Naive B cell (primary cell): ENCODE measurements around the gene NISCH. TPM values are rescaled to one million over a fixed set of nuclear protein-coding genes. Genes with fewer than 3 reads are reported as not detected.
A peak's percentile ranks its signal among the peaks of the same experiment; 100 is the strongest.

Source experiments
- ATAC-seq, 2 donors: fragments of 150-1000 bp; cut with Tn5 transposase; 2 replicates each; pipeline ENCODE4 v1.10.0; 2021; ENCODE audit warnings: low read depth in 2 of 2, mild to moderate bottlenecking in 2 of 2, moderate library complexity in 2 of 2
- DNase-seq: peaks from one replicate; pipeline ENCODE4 v3.0.0; 2022
- H3K27ac Mint-ChIP-seq, 6 donors: one replicate each; pipeline ENCODE4 v1.8.0; 2020 to 2022; ENCODE audit warnings: mild to moderate bottlenecking in 6 of 6, mixed read lengths in 6 of 6, moderate library complexity in 5 of 6, inconsistent platforms in 2 of 6
- H3K27me3 Mint-ChIP-seq, 3 donors: one replicate each; pipeline ENCODE4 v1.8.0; 2021 to 2022; ENCODE audit warnings: mixed read lengths in 3 of 3, mild to moderate bottlenecking in 1 of 3
- H3K36me3 Mint-ChIP-seq, 2 donors: one replicate each; pipeline ENCODE4 v1.8.0; 2020 to 2022; ENCODE audit warnings: mixed read lengths in 2 of 2, inconsistent platforms in 1 of 2, mild to moderate bottlenecking in 1 of 2
- H3K4me1 Mint-ChIP-seq, 3 donors: one replicate each; pipeline ENCODE4 v1.8.0; 2020 to 2022; ENCODE audit warnings: mixed read lengths in 3 of 3, inconsistent platforms in 1 of 3, mild to moderate bottlenecking in 1 of 3, moderate library complexity in 1 of 3
- H3K4me3 Mint-ChIP-seq, 8 donors: one replicate each; pipeline ENCODE4 v1.8.0; 2020 to 2022; ENCODE audit warnings: mild to moderate bottlenecking in 8 of 8, mixed read lengths in 8 of 8, moderate library complexity in 8 of 8, inconsistent platforms in 2 of 8
- H3K9me3 Mint-ChIP-seq, 7 donors: one replicate each; pipeline ENCODE4 v1.8.0; 2020 to 2022; ENCODE audit warnings: mixed read lengths in 7 of 7, mild to moderate bottlenecking in 5 of 7, inconsistent platforms in 2 of 7, moderate library complexity in 1 of 7
- polyA plus RNA-seq, 6 donors: library from polyadenylated mRNA; unstranded; fragments of 300-500 nt; fragmentation: Illumina TruSeq; gene quantifications; one replicate each; pipeline ENCODE4 v1.2.3, GENCODE V29; 2021; ENCODE audit warnings: low read depth in 6 of 6

NISCH gene
- polyA plus RNA-seq, 6 donors from 2014 or later, result 14.4 to 27.0 (median 15.7) TPM

GRCh38 chr3:52532838-52533622, 77.6 kb downstream of the NISCH start:
- ATAC-seq (no peak), DNase-seq (peak; percentile 22)
- peak overlapping the region; percentile 69 to 88 (median 78) for H3K4me3 Mint-ChIP-seq
- H3K36me3 Mint-ChIP-seq, result no peaks in the 10 kb centered on the region
- peak overlapping the region in 5 of 6 donors; percentile 41 to 88 (median 49) for H3K27ac Mint-ChIP-seq
- H3K9me3 Mint-ChIP-seq, result no peaks in the 10 kb centered on the region
- peaks cover 0 to 6% (median 0%) of the 10 kb centered on the region in 3 donors for H3K27me3 Mint-ChIP-seq
- H3K4me1 Mint-ChIP-seq, result peaks cover 21 to 37% (median 36%) of the 10 kb centered on the region in 3 donors

DNA sequence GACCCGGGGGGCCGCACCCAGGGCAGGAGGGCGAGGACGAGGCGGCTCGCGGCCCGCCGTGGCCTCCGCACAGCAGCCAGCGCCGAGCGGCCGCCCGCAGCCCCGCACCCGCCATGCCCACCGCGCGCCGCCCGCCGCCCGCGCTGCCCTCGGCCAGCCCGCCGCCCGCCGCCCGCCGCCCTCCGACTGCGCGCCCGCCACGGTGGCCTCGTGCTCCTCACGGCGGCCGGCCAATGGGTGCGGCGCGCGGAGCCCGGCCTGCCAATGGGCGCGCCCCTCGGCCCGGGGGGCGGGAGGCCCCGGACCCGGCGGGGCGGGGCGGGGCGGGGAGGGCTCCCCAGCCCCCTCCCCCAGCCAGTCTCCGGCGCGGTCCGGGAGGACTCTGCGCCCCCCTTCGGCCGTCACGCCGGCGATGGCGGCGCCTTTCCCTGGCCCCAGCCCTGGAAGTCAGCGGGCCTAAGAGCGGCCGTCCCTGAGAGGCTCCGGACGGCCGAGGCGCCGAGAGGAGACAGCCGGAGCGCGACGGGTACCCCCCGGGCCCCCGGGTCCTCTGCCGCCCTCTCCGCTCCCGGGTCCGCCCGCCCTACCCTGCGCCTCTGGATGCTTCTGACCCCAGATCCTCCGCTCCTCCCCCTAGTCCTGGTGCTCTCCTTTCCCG, 78.3 kb downstream of the NISCH start, which contains the start of gene NT5DC2:
Gene NT5DC2, minus strand, starts transcription at position 235 of the 658 bp plus-strand sequence. Its CDS starts 120 bp downstream, at position 115.
- H3K36me3 Mint-ChIP-seq, result peaks cover 0 to under 1% of the 10 kb centered on the region in 2 donors
- H3K9me3 Mint-ChIP-seq, result no peaks in the 10 kb centered on the region
- peaks cover 0 to 6% (median 0%) of the 10 kb centered on the region in 3 donors for H3K27me3 Mint-ChIP-seq
- peaks cover 25 to 44% (median 43%) of the 10 kb centered on the region in 3 donors for H3K4me1 Mint-ChIP-seq
- H3K4me3 Mint-ChIP-seq, result peak within 1 kb of the TSS; percentile 75 to 92 (median 86)
- ATAC-seq (peak; percentile 29 to 32), DNase-seq (peak; percentile 69)
- H3K27ac Mint-ChIP-seq, result peak within 1 kb of the TSS in 5 of 6 donors; percentile 49 to 88 (median 85)

DNA sequence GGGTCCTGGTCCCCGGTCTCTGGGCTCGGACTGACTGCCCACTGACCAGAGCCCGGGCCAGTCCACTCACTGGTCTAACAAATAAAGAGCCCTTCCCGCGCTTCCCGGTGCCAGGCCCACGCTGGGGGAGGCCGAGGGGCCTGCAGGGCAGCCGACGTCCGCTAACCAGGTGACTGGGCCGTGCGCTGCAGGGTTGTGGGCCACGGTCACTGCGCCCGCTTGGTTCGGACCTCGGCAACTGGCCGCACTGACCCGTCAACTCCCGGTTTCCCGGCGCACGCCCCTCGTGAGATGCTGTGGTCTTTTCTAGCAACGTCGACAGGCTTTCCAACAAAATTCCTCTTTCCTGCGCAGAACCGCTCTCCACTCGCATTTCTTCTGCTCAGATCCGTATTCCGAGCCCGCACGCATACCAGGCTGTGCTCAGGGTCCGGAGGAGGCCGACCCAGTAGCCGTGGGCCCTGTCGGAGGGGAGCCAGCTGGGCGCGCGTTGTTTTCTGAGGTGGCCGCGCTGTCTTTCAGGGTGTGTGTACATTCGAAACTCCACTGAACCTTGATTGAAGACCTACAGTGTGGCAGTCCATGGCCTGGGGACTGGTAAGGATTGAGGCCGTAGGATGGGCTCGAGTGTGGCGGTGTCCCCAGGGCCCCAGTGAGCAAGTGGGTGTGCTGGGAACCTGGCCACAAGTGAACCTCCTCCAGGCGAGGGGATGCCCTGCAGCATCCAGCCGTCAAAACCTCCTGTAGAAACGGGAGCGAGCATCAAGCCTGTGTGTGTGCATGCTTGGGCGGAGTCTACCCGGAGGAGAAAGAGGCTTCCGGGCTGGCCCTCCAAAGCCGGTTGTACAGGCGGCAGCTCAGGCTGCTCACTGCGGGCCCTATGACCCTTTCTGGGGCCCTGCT, 79.1 kb downstream of the NISCH start:
- no peaks in the 10 kb centered on the region for H3K9me3 Mint-ChIP-seq
- peaks cover 33 to 51% (median 50%) of the 10 kb centered on the region in 3 donors for H3K4me1 Mint-ChIP-seq
- DNase-seq, result no peak
- H3K4me3 Mint-ChIP-seq, result peak overlapping the region; percentile 68 to 92 (median 83)
- no peak for ATAC-seq
- peak overlapping the region in 5 of 6 donors; percentile 16 to 88 (median 47) for H3K27ac Mint-ChIP-seq
- H3K27me3 Mint-ChIP-seq, result peaks cover 0 to 6% (median 0%) of the 10 kb centered on the region in 3 donors
- H3K36me3 Mint-ChIP-seq, result peaks cover 0 to 7% of the 10 kb centered on the region in 2 donors

DNA sequence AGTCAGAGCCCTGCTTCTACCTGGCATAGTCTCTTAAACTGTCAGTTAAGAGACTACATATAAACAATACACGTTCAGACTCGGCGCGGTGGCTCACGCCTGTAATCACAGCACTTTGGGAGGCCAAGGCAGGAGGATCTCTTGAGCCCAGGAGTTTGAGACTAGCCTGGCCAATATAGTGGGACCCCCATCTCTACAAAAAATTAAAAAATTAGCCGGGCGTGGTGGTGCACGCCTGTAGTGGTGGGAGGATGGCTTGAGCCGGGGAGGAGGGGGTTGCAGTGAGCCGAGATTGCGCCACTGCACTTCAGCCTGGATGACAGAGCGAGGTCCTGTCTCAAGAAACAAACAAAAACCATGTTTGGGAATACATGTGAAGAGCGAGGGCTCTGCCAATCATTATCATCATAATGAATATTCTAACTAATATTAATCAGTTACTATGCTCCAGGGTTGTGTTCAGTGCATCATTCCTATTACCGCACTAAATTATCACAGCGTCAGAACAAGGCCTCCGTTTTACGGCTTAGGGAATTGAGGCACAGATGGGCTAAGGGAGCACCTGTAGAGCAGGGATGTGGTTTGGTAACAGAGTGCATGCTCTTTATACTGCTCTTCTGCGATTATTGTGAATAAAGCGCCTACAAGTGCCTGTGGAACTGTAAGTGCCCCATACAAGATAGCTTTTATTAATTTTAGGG, 80.2 kb downstream of the NISCH start:
- no peak for DNase-seq
- Mint-ChIP-seq H3K9me3 (no peaks in the 10 kb centered on the region), H3K4me3 (peak overlapping the region in 7 of 8 donors; percentile 92 to 100 (median 97)), H3K27ac (peak overlapping the region in 5 of 6 donors; percentile 77 to 100 (median 99)), H3K27me3 (peaks cover 0 to 6% (median 0%) of the 10 kb centered on the region in 3 donors), H3K4me1 (peaks cover 33 to 51% (median 50%) of the 10 kb centered on the region in 3 donors), H3K36me3 (peaks cover 0 to 7% of the 10 kb centered on the region in 2 donors)
- ATAC-seq, result no peak

DNA sequence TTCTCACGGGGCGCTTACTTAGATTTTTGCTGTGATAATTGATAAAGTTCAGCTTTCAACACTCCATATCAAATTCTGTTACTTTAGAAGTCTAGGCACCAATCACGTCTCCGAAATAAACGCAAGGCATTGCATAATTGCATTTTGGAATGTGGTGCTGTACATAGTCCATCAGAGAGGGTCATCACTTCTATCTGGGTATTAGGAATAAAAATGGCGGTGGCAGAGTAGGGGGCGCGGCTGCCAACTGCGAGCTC, 80.6 kb downstream of the NISCH start:
- peaks cover 33 to 51% (median 50%) of the 10 kb centered on the region in 3 donors for H3K4me1 Mint-ChIP-seq
- no peaks in the 10 kb centered on the region for H3K9me3 Mint-ChIP-seq
- no peak for DNase-seq
- H3K27ac Mint-ChIP-seq, result peak overlapping the region; percentile 97 to 100 (median 100)
- peak overlapping the region; percentile 92 to 100 (median 97) for H3K4me3 Mint-ChIP-seq
- no peak for ATAC-seq
- peaks cover 0 to 6% (median 0%) of the 10 kb centered on the region in 3 donors for H3K27me3 Mint-ChIP-seq
- peaks cover 0 to 7% of the 10 kb centered on the region in 2 donors for H3K36me3 Mint-ChIP-seq

DNA sequence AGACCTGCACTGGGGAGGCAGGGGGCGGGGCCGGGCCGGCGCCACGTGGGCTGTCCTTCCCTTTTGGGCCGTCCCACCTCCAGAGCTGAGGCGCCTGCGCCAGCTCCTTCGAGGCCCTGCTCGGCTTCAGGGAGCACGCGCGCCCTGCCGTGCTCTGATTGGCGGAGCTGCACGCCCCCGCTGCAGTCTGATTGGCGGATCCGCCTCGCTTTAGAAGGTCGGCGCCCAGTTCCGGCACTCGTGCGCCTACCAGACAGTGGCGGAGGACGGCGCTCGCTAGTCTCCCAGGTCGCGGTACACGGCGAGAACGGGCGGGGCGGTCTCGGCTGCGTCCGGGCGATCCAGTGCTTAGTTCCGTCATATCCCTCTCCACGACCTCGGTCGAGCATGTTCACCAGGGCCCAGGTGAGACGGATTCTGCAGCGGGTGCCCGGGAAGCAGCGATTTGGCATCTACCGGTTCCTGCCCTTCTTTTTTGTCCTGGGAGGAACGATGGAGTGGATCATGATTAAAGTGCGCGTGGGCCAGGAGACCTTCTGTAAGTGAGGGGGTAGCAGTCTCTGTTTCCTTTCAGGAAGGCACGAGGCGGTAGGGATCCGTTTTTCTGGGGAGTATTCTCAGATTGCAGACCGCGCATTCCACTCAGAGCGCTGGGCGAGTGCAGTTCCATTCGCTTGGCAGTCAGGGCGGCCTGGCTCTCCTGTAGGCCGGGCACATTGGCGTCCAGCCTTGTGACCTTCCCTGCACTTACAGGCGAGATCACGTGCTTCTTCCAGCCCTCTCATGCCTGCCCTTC, 81.2 kb downstream of the NISCH start, which contains the start of gene UQCC5:
Gene UQCC5, plus strand, starts transcription at position 237 of the 796 bp plus-strand sequence. Its CDS starts 151 bp downstream, at position 388.
- peak within 1 kb of the TSS; percentile 97 to 100 (median 100) for H3K27ac Mint-ChIP-seq
- peak; percentile 88 to 89 for ATAC-seq
- H3K9me3 Mint-ChIP-seq, result no peaks in the 10 kb centered on the region
- H3K36me3 Mint-ChIP-seq, result peaks cover 0 to 7% of the 10 kb centered on the region in 2 donors
- H3K4me3 Mint-ChIP-seq, result peak within 1 kb of the TSS; percentile 92 to 100 (median 97)
- peaks cover 0 to 6% (median 0%) of the 10 kb centered on the region in 3 donors for H3K27me3 Mint-ChIP-seq
- H3K4me1 Mint-ChIP-seq, result peaks cover 33 to 51% (median 50%) of the 10 kb centered on the region in 3 donors
- DNase-seq, result peak; percentile 98

GRCh38 chr3:52537165-52537620, 81.8 kb downstream of the NISCH start:
- Mint-ChIP-seq H3K36me3 (peaks cover 0 to 7% of the 10 kb centered on the region in 2 donors), H3K9me3 (no peaks in the 10 kb centered on the region), H3K27me3 (peaks cover 0 to 6% (median 0%) of the 10 kb centered on the region in 3 donors), H3K27ac (peak overlapping the region; percentile 97 to 100 (median 100)), H3K4me3 (peak overlapping the region; percentile 92 to 100 (median 97)), H3K4me1 (peaks cover 33 to 50% (median 50%) of the 10 kb centered on the region in 3 donors)
- DNase-seq (no peak), ATAC-seq (no peak)

DNA sequence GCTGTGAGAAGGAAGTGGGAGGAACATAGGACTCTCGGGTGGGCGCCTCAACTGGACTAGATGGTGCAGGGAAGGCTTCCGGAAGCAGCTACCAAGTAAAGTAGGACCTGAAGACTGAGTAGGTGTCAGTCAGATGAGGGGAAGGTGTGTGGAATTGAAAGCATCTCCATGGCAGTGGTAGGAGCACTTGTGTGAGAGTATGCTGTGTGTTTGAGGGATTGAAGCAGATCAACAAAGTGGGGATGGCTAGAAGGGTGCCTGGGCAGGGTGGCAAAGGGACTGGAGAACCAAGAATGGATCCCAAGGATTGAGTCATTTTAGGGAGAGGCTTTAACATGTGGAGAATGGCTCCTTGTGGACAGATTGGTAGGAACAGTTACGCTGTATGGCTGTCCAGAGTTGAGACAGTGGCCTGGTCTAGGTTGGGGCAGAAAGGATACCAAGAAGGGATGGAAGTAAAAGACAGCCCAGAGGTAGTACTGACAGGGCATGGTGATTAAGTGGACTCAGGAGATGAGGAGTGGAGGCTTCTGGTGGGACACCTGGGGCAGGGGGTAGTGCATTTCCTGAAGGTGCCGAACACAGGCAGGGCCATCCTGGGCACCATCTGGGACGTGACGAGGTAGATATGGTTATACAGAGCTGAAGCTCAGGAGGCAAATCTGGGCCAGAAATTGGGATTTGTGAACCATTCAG, 82.5 kb downstream of the NISCH start:
- Mint-ChIP-seq H3K9me3 (no peaks in the 10 kb centered on the region), H3K36me3 (peaks cover 0 to 7% of the 10 kb centered on the region in 2 donors), H3K27me3 (no peaks in the 10 kb centered on the region), H3K27ac (peak overlapping the region; percentile 15 to 100 (median 100)), H3K4me3 (peak overlapping the region; percentile 92 to 100 (median 97)), H3K4me1 (peaks cover 27 to 45% (median 43%) of the 10 kb centered on the region in 3 donors)
- DNase-seq, result no peak
- no peak for ATAC-seq

DNA sequence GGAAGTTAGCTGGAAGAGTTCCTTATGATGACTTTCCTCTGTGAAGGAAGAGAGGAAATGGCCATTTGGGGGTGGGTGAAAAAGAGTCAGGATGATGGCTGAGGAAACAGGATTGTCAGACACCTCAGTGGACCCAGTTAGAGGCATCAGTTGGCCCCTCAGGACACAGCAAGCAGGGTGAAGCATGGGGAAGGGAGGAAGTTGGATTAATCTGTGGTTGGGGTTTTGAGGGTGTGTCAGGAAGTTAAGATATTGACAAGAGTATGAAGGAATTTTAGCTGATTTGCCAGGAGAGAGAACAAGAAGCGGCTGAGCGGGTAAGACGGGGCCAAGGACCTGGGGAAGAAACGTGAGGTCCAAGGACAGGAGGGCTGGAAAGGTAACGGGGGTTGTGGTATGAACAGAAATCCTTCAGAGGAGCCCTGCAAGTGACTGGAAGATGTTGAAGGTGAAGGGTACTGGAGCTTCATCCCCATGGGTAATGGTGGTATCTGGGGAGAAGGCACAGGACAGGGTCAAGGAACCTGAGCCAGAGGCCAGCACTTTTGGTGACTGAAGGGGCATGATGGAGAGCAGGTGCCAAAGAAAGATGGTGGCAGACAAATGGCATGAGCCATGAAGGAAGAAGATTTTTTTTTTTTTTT, 83.7 kb downstream of the NISCH start:
- no peak for ATAC-seq
- no peaks in the 10 kb centered on the region for H3K9me3 Mint-ChIP-seq
- peak overlapping the region in 4 of 8 donors; percentile 5 to 92 (median 32) for H3K4me3 Mint-ChIP-seq
- peak overlapping the region in 5 of 6 donors; percentile 1 to 97 (median 90) for H3K27ac Mint-ChIP-seq
- H3K36me3 Mint-ChIP-seq, result peaks cover 0 to 7% of the 10 kb centered on the region in 2 donors
- H3K27me3 Mint-ChIP-seq, result no peaks in the 10 kb centered on the region
- peaks cover 27 to 49% (median 42%) of the 10 kb centered on the region in 3 donors for H3K4me1 Mint-ChIP-seq
- DNase-seq, result no peak

DNA sequence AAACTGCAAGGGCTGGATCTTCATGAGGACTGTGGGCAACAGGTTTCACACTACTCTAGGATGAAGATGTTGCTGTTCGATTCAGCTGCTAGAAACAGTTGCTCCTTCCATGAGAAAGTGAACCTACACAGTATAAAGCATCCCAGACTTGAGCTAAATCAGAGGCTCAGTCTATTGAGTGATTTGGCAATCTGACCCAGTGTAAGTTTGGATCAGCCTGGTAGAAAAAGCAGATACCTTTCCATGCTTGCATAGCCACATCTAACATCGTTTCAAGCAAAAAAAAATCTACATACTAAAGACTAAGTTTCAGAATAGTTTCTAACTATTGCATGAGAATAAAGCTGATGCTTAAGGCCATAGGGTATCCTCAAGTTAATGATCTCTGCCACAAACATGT, 85.6 kb downstream of the NISCH start:
- Mint-ChIP-seq H3K36me3 (peaks cover 0 to 7% of the 10 kb centered on the region in 2 donors), H3K4me3 (peak overlapping the region in 1 of 8 donors; percentile 57), H3K4me1 (peaks cover 23 to 42% (median 34%) of the 10 kb centered on the region in 3 donors), H3K27ac (peak overlapping the region in 1 of 6 donors; percentile 72), H3K27me3 (no peaks in the 10 kb centered on the region), H3K9me3 (no peaks in the 10 kb centered on the region)
- no peak for DNase-seq
- no peak for ATAC-seq
